MM.1S (cell line): ENCODE data around the gene VSX2.
"Not testable (repeated sequence)": the region's sequence is repeated elsewhere in the genome, so short reads cannot be mapped to it uniquely, and the experiment has no call there.

Source experiments
- DNase-seq: peaks from one replicate; pipeline ENCODE4 v3.0.0-alpha.2; 2015
- H2AFZ ChIP-seq: fragments of 300-600 bp; sonication (generic); 2 replicates; pipeline ENCODE4 v1.6.0; 2016; ENCODE audit warnings: antibody characterized with exemption, low read length
- H3F3A ChIP-seq: fragments of 300-600 bp; sonication (generic); 2 replicates; pipeline ENCODE4 v1.6.1; 2016; ENCODE audit warnings: mild to moderate bottlenecking, antibody characterized with exemption, low read length, moderate library complexity, mixed read lengths; ENCODE audit not compliant: insufficient read depth
- H3K27ac ChIP-seq: fragments of 300-600 bp; sonication (generic); 2 replicates; pipeline ENCODE4 v1.5.1; 2016; ENCODE audit warnings: mild to moderate bottlenecking, low read length
- H3K27me3 ChIP-seq: fragments of 300-600 bp; sonication (generic); replicated peaks from 2 replicates; pipeline ENCODE4 v1.6.0; 2016; ENCODE audit warnings: low read length; ENCODE audit not compliant: insufficient read depth
- H3K36me3 ChIP-seq: fragments of 300-600 bp; sonication (generic); replicated peaks from 2 replicates; pipeline ENCODE4 v1.6.1; 2016; ENCODE audit warnings: mild to moderate bottlenecking, low read length, mixed read lengths; ENCODE audit not compliant: insufficient read depth
- H3K4me1 ChIP-seq: fragments of 300-600 bp; sonication (generic); 2 replicates; pipeline ENCODE4 v1.6.1; 2016; ENCODE audit warnings: low read length, mixed read lengths
- H3K4me2 ChIP-seq: fragments of 300-600 bp; sonication (generic); 2 replicates; pipeline ENCODE4 v1.6.0; 2016; ENCODE audit warnings: low read depth, low read length
- H3K4me3 ChIP-seq: fragments of 300-600 bp; sonication (generic); 2 replicates; pipeline ENCODE4 v1.5.1; 2016; ENCODE audit warnings: low read length, mixed read lengths
- H3K79me2 ChIP-seq: fragments of 300-600 bp; sonication (generic); 2 replicates; pipeline ENCODE4 v1.6.1; 2016; ENCODE audit warnings: mixed run types, low read length, mixed read lengths
- H3K9ac ChIP-seq: fragments of 300-600 bp; sonication (generic); 2 replicates; pipeline ENCODE4 v1.6.1; 2016; ENCODE audit warnings: low read length, mixed read lengths
- H3K9me2 ChIP-seq: fragments of 300-600 bp; sonication (generic); replicated peaks from 2 replicates; pipeline ENCODE4 v1.6.1; 2016; ENCODE audit warnings: mild to moderate bottlenecking, low read length, mixed read lengths; ENCODE audit not compliant: insufficient read depth
- H3K9me3 ChIP-seq: fragments of 300-600 bp; sonication (generic); replicated peaks from 2 replicates; pipeline ENCODE4 v1.6.1; 2016; ENCODE audit warnings: mild to moderate bottlenecking, low read length, mixed read lengths; ENCODE audit not compliant: insufficient read depth
- H4K20me1 ChIP-seq: fragments of 300-600 bp; sonication (generic); 2 replicates; pipeline ENCODE4 v1.6.1; 2016; ENCODE audit warnings: mild to moderate bottlenecking, low read length, moderate library complexity, mixed read lengths; ENCODE audit not compliant: insufficient read depth
- CTCF ChIP-seq: fragments of 300-600 bp; sonication (generic); IDR thresholded peaks from 2 replicates; pipeline ENCODE4 v1.5.1; 2016; ENCODE audit warnings: antibody characterized with exemption, low read length, mixed read lengths
- EZH2 ChIP-seq: fragments of 300-600 bp; sonication (generic); optimal IDR thresholded peaks from 2 replicates; pipeline ENCODE3; 2017; ENCODE audit warnings: low read depth, mild to moderate bottlenecking, antibody characterized with exemption, low read length, mixed read lengths
- EZH2phosphoT487 ChIP-seq: fragments of 300-600 bp; sonication (generic); IDR thresholded peaks from 2 replicates; pipeline ENCODE4 v1.6.1; 2018; ENCODE audit warnings: antibody characterized with exemption, low read length

The VSX2 gene

GRCh38 chr14:74263921-74264320, 24.7 kb downstream of the VSX2 start:
- H3K27ac ChIP-seq, result no peak overlapping the region
- no peak for DNase-seq
- no peaks in the 10 kb centered on the region for H3F3A ChIP-seq
- H3K27me3 ChIP-seq, result 0 out of 2 replicates have a peak, but pooled peaks cover 1% of the 10 kb centered on the region
- no peak overlapping the region for H3K4me3 ChIP-seq
- H3K9me2 ChIP-seq, result no peaks in the 10 kb centered on the region
- no peak overlapping the region for H2AFZ ChIP-seq
- H3K79me2 ChIP-seq, result no peaks in the 10 kb centered on the region
- no peaks in the 10 kb centered on the region for H3K36me3 ChIP-seq
- no peaks in the 10 kb centered on the region for H3K4me1 ChIP-seq
- H3K4me2 ChIP-seq, result no peak overlapping the region
- H4K20me1 ChIP-seq, result no peaks in the 10 kb centered on the region
- no peak for TF ChIP-seq EZH2
- TF ChIP-seq CTCF, result no peak
- TF ChIP-seq EZH2phosphoT487, result no peak
- H3K9ac ChIP-seq, result no peak overlapping the region
- H3K9me3 ChIP-seq, result no peaks in the 10 kb centered on the region

GRCh38 chr14:74265301-74265965, 26.2 kb downstream of the VSX2 start:
- no peak for DNase-seq
- Histone ChIP-seq H3K36me3 (no peaks in the 10 kb centered on the region), H3K4me3 (no peak overlapping the region), H3K9me3 (no peaks in the 10 kb centered on the region), H3K9ac (no peak overlapping the region), H3K4me1 (no peaks in the 10 kb centered on the region), H3F3A (no peaks in the 10 kb centered on the region), H3K27me3 (no peaks in the 10 kb centered on the region), H3K79me2 (no peaks in the 10 kb centered on the region), H4K20me1 (no peaks in the 10 kb centered on the region), H3K27ac (no peak overlapping the region), H3K9me2 (no peaks in the 10 kb centered on the region), H2AFZ (no peak overlapping the region), H3K4me2 (no peak overlapping the region)
- TF ChIP-seq EZH2, result no peak
- no peak for TF ChIP-seq EZH2phosphoT487
- no peak for TF ChIP-seq CTCF

GRCh38 chr14:74267588-74267987, 28.3 kb downstream of the VSX2 start:
- no peak for DNase-seq
- Histone ChIP-seq H3K27ac (no peak overlapping the region), H3K27me3 (no peaks in the 10 kb centered on the region), H3K9me3 (no peaks in the 10 kb centered on the region), H3F3A (no peaks in the 10 kb centered on the region), H3K79me2 (no peaks in the 10 kb centered on the region), H2AFZ (no peak overlapping the region), H3K36me3 (no peaks in the 10 kb centered on the region), H3K4me3 (no peak overlapping the region), H3K9ac (no peak overlapping the region), H3K4me2 (no peak overlapping the region), H4K20me1 (no peaks in the 10 kb centered on the region), H3K4me1 (no peaks in the 10 kb centered on the region), H3K9me2 (no peaks in the 10 kb centered on the region)
- TF ChIP-seq EZH2phosphoT487 (no peak), CTCF (no peak), EZH2 (no peak)

- not testable (repeated sequence) for H3K9ac ChIP-seq, H3K4me3 ChIP-seq, H3F3A ChIP-seq, H3K27ac ChIP-seq, H3K79me2 ChIP-seq, DNase-seq, H3K27me3 ChIP-seq, H3K36me3 ChIP-seq, H3K4me2 ChIP-seq, H4K20me1 ChIP-seq, H3K9me3 ChIP-seq, H2AFZ ChIP-seq, H3K9me2 ChIP-seq, H3K4me1 ChIP-seq
These were observed 31.3 kb downstream of the VSX2 start for GRCh38 chr14:74270382-74271177.
